CD4-positive, CD25-positive, alpha-beta regulatory T cell (primary cell): Measurements from ENCODE around the gene SLC26A6. TPM values are rescaled to one million over a fixed set of nuclear protein-coding genes. Genes with fewer than 3 reads are reported as not detected.
A peak's percentile ranks its signal among the peaks of the same experiment; 100 is the strongest.

Experiments used
- ATAC-seq, 2 donors: fragments of 150-1000 bp; cut with Tn5 transposase; one replicate each; pipeline ENCODE4 v1.10.0; 2021; ENCODE audit warnings: low read depth in 2 of 2, moderate number of reproducible peaks in 2 of 2, moderate library complexity in 1 of 2
- DNase-seq, 3 donors: peaks; one replicate each; pipeline versions ENCODE4 v3.0.0 to v3.0.0-alpha.2; 2012 to 2022; ENCODE audit warnings: mixed read lengths in 1 of 3
- H3K27ac ChIP-seq: one replicate; pipeline ENCODE4 v1.7.0; 2013; ENCODE audit warnings: mild to moderate bottlenecking, low read length; ENCODE audit not compliant: insufficient read depth, poor library complexity, severe bottlenecking
- H3K27me3 ChIP-seq: one replicate; pipeline ENCODE4 v1.7.0; 2013; ENCODE audit warnings: low read length; ENCODE audit not compliant: control insufficient read depth, insufficient read depth
- H3K36me3 ChIP-seq: one replicate; pipeline ENCODE4 v1.7.0; 2013; ENCODE audit warnings: mild to moderate bottlenecking, low read length, moderate library complexity; ENCODE audit not compliant: control insufficient read depth, insufficient read depth
- H3K4me1 ChIP-seq: 2 replicates; pipeline ENCODE4 v1.7.0; 2013; ENCODE audit warnings: mild to moderate bottlenecking, low read length; ENCODE audit not compliant: insufficient read depth, control insufficient read depth, poor library complexity, severe bottlenecking
- H3K4me3 ChIP-seq: one replicate; pipeline ENCODE4 v1.7.0; 2013; ENCODE audit warnings: low read depth, mild to moderate bottlenecking, low read length, moderate library complexity
- H3K9me3 ChIP-seq, 2 experiments: 1 replicate in 1 of 2; 2 replicates in 1 of 2; pipeline ENCODE4 v1.7.0; 2013; ENCODE audit warnings: low read length in 2 of 2, mild to moderate bottlenecking in 1 of 2, moderate library complexity in 1 of 2; ENCODE audit not compliant: control insufficient read depth in 2 of 2
- H3K27ac Mint-ChIP-seq, 3 donors: one replicate each; pipeline ENCODE4 v1.8.0; 2020 to 2022; ENCODE audit warnings: mild to moderate bottlenecking in 3 of 3, mixed read lengths in 3 of 3, moderate library complexity in 2 of 3
- H3K27me3 Mint-ChIP-seq: one replicate; pipeline ENCODE4 v1.8.0; 2022; ENCODE audit warnings: mild to moderate bottlenecking, mixed read lengths
- H3K36me3 Mint-ChIP-seq: one replicate; pipeline ENCODE4 v1.8.0; 2020; ENCODE audit warnings: mixed read lengths
- H3K4me1 Mint-ChIP-seq, 4 donors: one replicate each; pipeline ENCODE4 v1.8.0; 2020 to 2022; ENCODE audit warnings: mixed read lengths in 4 of 4, mild to moderate bottlenecking in 1 of 4
- H3K4me3 Mint-ChIP-seq, 4 donors: one replicate each; pipeline ENCODE4 v1.8.0; 2020 to 2022; ENCODE audit warnings: mild to moderate bottlenecking in 4 of 4, mixed read lengths in 4 of 4, moderate library complexity in 3 of 4
- H3K9me3 Mint-ChIP-seq, 7 donors: one replicate each; pipeline ENCODE4 v1.8.0; 2020 to 2022; ENCODE audit warnings: mixed read lengths in 7 of 7, mild to moderate bottlenecking in 3 of 7, moderate library complexity in 2 of 7
- polyA plus RNA-seq, 4 donors: library from polyadenylated mRNA; unstranded; fragments of 300-500 nt; fragmentation: Illumina TruSeq; gene quantifications; one replicate each; pipeline ENCODE4 v1.2.3, GENCODE V29; 2021
- total RNA-seq: library from RNA; stranded (reverse); gene quantifications from one replicate; pipeline ENCODE4 v1.2.3, GENCODE V29; 2022

Gene SLC26A6
- total and polyA plus RNA-seq, 5 donors from 2014 or later: 3.2 to 25.1 (median 6.5) TPM

DNA sequence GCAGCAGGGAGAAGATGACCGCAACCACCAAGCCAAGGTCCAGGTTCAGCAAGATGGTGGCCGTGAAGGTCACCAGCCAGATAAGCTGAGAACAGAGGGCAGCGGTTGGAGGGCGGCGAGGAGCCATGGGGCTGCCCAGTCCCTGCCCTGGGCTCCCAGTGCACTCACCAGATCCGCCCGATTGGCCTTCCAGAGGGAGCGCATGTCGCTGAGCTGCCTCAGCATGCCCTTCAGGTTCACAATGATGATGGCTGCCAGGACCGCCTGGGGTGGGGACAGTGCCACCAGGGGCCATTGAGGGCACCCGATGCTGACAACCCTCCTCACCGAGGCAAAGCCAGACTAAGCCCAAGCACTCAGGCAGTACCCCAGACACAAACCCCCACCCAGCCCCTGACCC is 5.4 kb downstream of the SLC26A6 start:
- Mint-ChIP-seq H3K27ac (no peak overlapping the region), H3K4me3 (no peak overlapping the region), H3K27me3 (no peaks in the 10 kb centered on the region), H3K36me3 (peaks cover 35% of the 10 kb centered on the region), H3K4me1 (peaks cover 0 to 23% (median 12%) of the 10 kb centered on the region in 4 donors), H3K9me3 (no peaks in the 10 kb centered on the region)
- H3K27me3 ChIP-seq: no peaks in the 10 kb centered on the region
- no peak for DNase-seq
- ATAC-seq: no peak
- peaks cover 14% of the 10 kb centered on the region for H3K4me1 ChIP-seq
- no peak overlapping the region for H3K27ac ChIP-seq
- peaks cover 15% of the 10 kb centered on the region for H3K36me3 ChIP-seq
- no peak overlapping the region for H3K4me3 ChIP-seq
- no peaks in the 10 kb centered on the region for H3K9me3 ChIP-seq

DNA sequence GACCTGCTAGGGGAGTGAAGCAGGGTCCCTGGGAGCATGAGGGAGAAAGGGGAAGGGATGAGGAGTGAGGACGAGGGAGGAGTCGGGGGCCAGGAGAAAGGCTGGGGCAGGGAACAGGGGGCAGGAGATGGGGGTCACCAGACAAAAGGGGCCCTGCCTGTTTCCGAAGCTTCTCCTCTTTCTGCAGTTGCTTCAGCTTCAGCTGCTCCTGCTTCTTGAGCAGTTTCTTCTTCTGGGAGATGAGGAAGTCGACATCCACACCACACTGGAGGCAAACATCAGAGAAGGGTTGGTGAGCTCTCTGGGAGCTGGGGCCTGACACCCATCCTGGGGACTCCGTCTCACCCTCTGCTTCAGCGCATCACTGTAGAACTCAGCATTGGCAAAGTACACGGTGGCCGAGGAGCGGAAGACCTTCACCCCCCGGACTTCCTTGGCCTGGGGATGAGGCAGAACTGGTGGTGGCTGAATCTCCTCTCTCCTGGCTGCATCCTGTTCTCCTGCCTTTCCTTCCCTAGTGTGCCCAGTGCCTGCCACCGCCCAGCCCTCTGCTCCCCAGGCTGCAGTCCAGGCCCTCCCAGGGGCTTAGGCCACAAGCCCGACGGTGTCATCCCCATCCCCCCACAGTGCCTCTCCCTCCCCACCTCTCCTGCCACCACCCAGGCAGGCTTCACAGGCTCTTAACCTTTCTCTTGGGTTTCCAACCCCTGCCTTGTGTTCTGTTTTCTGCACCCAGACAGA is 6.8 kb downstream of the SLC26A6 start:
- ATAC-seq (no peak), DNase-seq (no peak)
- Histone ChIP-seq H3K27me3 (no peaks in the 10 kb centered on the region), H3K4me1 (peaks cover under 1% of the 10 kb centered on the region), H3K9me3 (no peaks in the 10 kb centered on the region), H3K36me3 (peaks cover 15% of the 10 kb centered on the region), H3K27ac (no peak overlapping the region), H3K4me3 (no peak overlapping the region)
- Mint-ChIP-seq H3K27me3 (no peaks in the 10 kb centered on the region), H3K36me3 (peaks cover 38% of the 10 kb centered on the region), H3K9me3 (no peaks in the 10 kb centered on the region), H3K27ac (no peak overlapping the region), H3K4me3 (peak overlapping the region in 1 of 4 donors; percentile 35), H3K4me1 (peaks cover 0 to 22% (median 14%) of the 10 kb centered on the region in 4 donors)

DNA sequence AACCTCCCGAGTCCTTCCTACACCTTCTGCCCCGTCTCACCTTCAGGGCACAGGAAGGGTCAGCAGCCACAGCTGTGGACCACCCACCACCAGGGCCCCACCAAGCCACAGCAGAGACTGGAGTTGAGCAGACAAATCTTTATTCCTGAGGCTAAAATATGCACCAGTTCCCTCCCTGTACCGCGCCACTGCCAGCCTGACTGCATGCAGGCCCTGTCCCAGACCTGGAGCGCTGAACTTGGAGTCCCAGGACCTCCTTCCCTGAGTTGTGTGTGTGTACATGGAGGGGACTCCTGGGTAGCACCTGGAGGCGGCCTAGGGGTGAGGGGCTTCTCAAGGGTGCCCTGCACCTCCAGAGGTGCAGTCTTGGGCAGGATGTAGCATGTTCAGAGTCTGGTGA is 9.7 kb downstream of the SLC26A6 start:
- Mint-ChIP-seq H3K9me3 (no peaks in the 10 kb centered on the region), H3K27ac (no peak overlapping the region), H3K4me3 (no peak overlapping the region), H3K36me3 (peaks cover 33% of the 10 kb centered on the region), H3K4me1 (peaks cover 0 to 14% (median 11%) of the 10 kb centered on the region in 4 donors), H3K27me3 (no peaks in the 10 kb centered on the region)
- Histone ChIP-seq H3K27me3 (no peaks in the 10 kb centered on the region), H3K4me3 (no peak overlapping the region), H3K9me3 (no peaks in the 10 kb centered on the region), H3K27ac (no peak overlapping the region), H3K36me3 (peaks cover 14% of the 10 kb centered on the region), H3K4me1 (no peaks in the 10 kb centered on the region)
- DNase-seq (no peak), ATAC-seq (no peak)

DNA sequence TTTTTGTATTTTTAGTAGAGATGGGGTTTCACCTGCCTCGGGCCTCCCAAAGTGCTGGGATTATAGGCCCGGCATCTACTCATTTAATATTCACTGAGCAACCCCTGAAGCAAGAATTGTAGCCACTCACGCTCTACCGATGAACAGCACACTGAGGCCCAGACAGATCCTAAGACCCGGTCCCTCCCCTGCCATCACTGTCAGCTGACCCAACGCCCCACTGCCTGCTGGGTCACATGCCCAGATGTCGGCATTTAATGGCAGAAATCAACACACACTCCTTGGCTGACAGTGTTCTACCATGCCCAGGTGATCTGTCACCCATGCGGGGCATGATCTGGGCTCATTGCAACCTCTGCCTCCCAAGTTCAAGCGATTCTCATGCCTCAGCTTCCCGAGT is 10.5 kb downstream of the SLC26A6 start:
- DNase-seq (no peak), ATAC-seq (no peak)
- no peaks in the 10 kb centered on the region for H3K27me3 Mint-ChIP-seq
- no peak overlapping the region for H3K4me3 Mint-ChIP-seq
- no peaks in the 10 kb centered on the region for H3K9me3 ChIP-seq
- H3K27ac ChIP-seq: no peak overlapping the region
- peaks cover 30% of the 10 kb centered on the region for H3K36me3 Mint-ChIP-seq
- H3K27me3 ChIP-seq: no peaks in the 10 kb centered on the region
- no peak overlapping the region for H3K4me3 ChIP-seq
- H3K4me1 ChIP-seq: no peaks in the 10 kb centered on the region
- H3K27ac Mint-ChIP-seq: peak overlapping the region; percentile 62 to 80 (median 75)
- peaks cover 10% of the 10 kb centered on the region for H3K36me3 ChIP-seq
- no peaks in the 10 kb centered on the region for H3K9me3 Mint-ChIP-seq
- peaks cover 0 to 14% (median 10%) of the 10 kb centered on the region in 4 donors for H3K4me1 Mint-ChIP-seq

DNA sequence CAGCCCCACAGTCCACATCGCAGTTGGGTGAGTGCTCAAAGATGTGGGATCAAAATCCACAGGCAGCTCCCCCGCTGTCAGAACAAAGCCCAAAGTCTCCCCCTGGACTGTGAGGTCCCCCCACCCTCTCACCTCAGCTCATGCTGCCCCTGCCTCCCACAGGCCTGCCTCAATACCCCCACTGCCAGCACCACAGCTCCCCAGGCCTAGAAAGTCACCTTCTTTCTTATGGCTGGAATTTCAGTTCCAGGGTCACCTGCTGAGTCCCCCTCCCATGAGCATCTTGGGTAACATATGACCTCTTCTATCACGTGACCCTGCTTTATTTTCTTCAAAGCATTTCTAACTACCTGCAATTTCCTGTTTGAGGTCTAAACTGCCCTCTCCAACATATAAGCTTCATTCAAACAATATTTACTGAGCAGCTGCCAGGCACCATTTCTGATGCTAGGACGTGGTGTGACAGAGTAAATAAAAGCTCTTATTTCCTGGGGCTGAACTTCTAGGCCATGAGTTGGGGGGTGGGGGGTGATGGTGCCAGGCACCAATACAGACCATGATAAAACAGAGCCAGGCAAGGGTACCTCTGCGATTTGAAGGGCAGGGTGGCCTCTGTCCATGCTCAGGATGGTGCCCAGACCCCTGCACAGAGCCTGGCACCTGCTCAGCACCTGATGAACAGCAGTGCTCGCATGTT is 11.3 kb downstream of the SLC26A6 start:
- Histone ChIP-seq H3K27me3 (no peaks in the 10 kb centered on the region), H3K9me3 (no peaks in the 10 kb centered on the region), H3K4me1 (no peaks in the 10 kb centered on the region), H3K27ac (no peak overlapping the region), H3K36me3 (peaks cover 10% of the 10 kb centered on the region), H3K4me3 (no peak overlapping the region)
- Mint-ChIP-seq H3K4me1 (peaks cover 0 to 14% (median 10%) of the 10 kb centered on the region in 4 donors), H3K36me3 (peaks cover 25% of the 10 kb centered on the region), H3K4me3 (no peak overlapping the region), H3K27ac (peak overlapping the region; percentile 55 to 63 (median 62)), H3K27me3 (no peaks in the 10 kb centered on the region), H3K9me3 (peaks cover 0 to 2% (median 0%) of the 10 kb centered on the region in 7 donors)
- ATAC-seq (no peak), DNase-seq (peak in 1 of 3 donors; percentile 27)

DNA sequence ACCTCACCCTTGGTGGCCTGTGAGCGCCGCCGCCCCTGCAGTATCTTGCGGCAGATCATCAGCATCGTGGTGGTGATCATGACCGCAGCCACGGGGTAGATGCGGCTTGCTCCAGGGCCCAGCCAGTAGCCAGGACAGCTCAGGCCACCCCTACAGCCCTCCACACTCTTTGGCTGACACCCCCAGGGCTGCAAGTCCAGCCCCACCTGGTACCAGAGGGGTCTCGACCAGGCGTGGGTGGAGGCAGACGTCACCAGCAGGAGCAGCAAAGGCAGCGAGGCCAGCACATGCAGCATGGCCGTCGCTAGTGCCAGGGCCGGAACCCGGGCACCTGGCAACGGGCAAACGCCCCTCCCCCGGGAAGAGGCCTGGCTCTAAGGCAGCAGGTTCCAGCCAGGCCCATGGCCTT is 13.8 kb downstream of the SLC26A6 start, which contains the start of gene TMEM89:
Gene TMEM89, minus strand, starts transcription at position 309 of the 409 bp plus-strand sequence. Its CDS starts 13 bp downstream, at position 296.
- Mint-ChIP-seq H3K4me1 (peaks cover 0 to 14% (median 10%) of the 10 kb centered on the region in 4 donors), H3K4me3 (peak within 1 kb of the TSS in 1 of 4 donors; percentile 2), H3K27ac (peak within 1 kb of the TSS in 1 of 3 donors; percentile 52), H3K27me3 (no peaks in the 10 kb centered on the region), H3K36me3 (peaks cover 5% of the 10 kb centered on the region), H3K9me3 (peaks cover 0 to 11% (median 0%) of the 10 kb centered on the region in 7 donors)
- no peak within 1 kb of the TSS for H3K4me3 ChIP-seq
- no peaks in the 10 kb centered on the region for H3K36me3 ChIP-seq
- no peak within 1 kb of the TSS for H3K27ac ChIP-seq
- no peaks in the 10 kb centered on the region for H3K27me3 ChIP-seq
- no peak for ATAC-seq
- H3K4me1 ChIP-seq: no peaks in the 10 kb centered on the region
- peaks cover 12 to 14% of the 10 kb centered on the region in 2 experiments for H3K9me3 ChIP-seq
- DNase-seq: no peak

DNA sequence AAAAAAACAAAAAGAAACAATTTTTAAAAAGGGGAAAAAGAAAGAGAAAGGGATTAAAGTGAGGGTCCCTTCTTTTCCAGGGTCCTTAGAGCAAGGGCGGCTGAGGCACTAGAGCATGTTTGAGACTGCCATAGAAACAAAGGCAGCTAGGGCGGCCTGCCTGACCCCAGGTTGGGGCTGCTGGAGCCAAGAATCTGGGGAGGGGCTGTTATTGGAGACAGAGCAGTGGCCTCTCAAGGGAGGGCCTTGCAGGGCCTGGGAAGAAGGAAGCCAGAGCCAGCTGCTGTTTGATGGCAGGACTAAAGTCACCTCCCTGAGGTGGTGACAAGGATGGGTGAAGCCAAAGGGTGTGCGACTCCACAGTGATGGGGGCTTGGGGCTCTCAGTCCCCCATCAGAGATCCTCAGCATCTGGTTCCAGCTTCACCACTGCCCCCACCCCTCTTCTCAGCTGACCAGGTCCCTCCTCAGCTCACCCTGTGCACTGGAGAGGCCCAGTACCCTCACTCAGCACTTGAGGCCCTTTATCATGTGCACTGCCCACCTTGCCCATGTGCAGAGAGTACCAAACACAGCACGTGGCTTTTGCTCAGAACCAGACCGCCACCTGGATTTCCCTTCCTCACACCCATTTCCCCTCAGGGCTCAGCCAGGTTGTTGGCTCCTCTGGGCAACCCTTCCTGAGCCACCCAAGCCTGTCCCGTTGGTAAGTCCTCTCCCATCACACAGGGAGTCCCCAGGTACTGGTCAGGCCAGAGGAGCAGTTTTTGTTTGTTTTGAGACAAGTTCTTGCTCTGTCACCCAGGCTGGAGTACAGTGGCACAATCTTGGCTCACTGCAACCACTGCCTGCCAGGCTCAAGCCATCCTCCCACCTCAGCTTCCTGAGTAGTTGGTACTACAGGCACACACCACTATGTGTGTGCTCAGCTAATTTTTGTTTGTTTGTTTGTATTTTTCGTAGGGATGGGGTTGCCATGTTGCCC is 15.4 kb downstream of the SLC26A6 start:
- H3K27ac Mint-ChIP-seq: no peak overlapping the region
- Histone ChIP-seq H3K4me1 (no peaks in the 10 kb centered on the region), H3K36me3 (no peaks in the 10 kb centered on the region), H3K9me3 (peaks cover 12 to 14% of the 10 kb centered on the region in 2 experiments), H3K27ac (no peak overlapping the region), H3K27me3 (no peaks in the 10 kb centered on the region), H3K4me3 (no peak overlapping the region)
- peaks cover 0 to 11% (median 8%) of the 10 kb centered on the region in 4 donors for H3K4me1 Mint-ChIP-seq
- no peak overlapping the region for H3K4me3 Mint-ChIP-seq
- no peak for ATAC-seq
- H3K9me3 Mint-ChIP-seq: peaks cover 0 to 11% (median 0%) of the 10 kb centered on the region in 7 donors
- DNase-seq: no peak
- H3K36me3 Mint-ChIP-seq: peaks cover 3% of the 10 kb centered on the region
- H3K27me3 Mint-ChIP-seq: no peaks in the 10 kb centered on the region
